Sigmoid colon (tissue), 7 donors: ENCODE data around the gene ACOXL. TPM values are rescaled to one million over a fixed set of nuclear protein-coding genes. Genes with fewer than 3 reads are reported as not detected.

Experiments
- DNase-seq: peaks from one replicate; pipeline ENCODE4 v3.0.0-alpha.2; 2019
- H3K27ac ChIP-seq, 4 donors: fragments of 200-600 bp; sonication (generic); one replicate each; pipeline ENCODE4 v1.5.1; 2016 to 2019; ENCODE audit warnings: mild to moderate bottlenecking in 1 of 4
- H3K27me3 ChIP-seq, 3 donors: fragments of 200-600 bp; sonication (generic); one replicate each; pipeline ENCODE4 v1.5.1; 2019; ENCODE audit warnings: mild to moderate bottlenecking in 1 of 3
- H3K36me3 ChIP-seq, 4 donors: fragments of 200-600 bp; sonication (generic); one replicate each; pipeline ENCODE4 v1.5.1; 2016 to 2019
- H3K4me1 ChIP-seq, 4 donors: fragments of 200-600 bp; sonication (generic); one replicate each; pipeline ENCODE4 v1.5.1; 2017 to 2019
- H3K4me3 ChIP-seq, 4 donors: fragments of 200-600 bp; sonication (generic); one replicate each; pipeline ENCODE4 v1.5.1; 2017 to 2019; ENCODE audit warnings: mild to moderate bottlenecking in 2 of 4, moderate library complexity in 1 of 4
- H3K9me3 ChIP-seq, 4 donors: fragments of 200-600 bp in 3 of 4; sonication (generic) in 3 of 4; one replicate each; pipeline versions ENCODE4 v1.5.1 to v1.6.1; 2013 to 2019
- EP300 ChIP-seq, 4 donors: sonication (generic); formaldehyde crosslinking; IDR thresholded peaks; one replicate each; pipeline ENCODE4 v1.6.1; 2017; ENCODE audit warnings: antibody characterized with exemption in 4 of 4
- POLR2A ChIP-seq, 2 donors: fragments of 450-650 bp; IDR thresholded peaks; one replicate each; pipeline ENCODE4 v1.6.1; 2016; ENCODE audit warnings: antibody characterized with exemption in 2 of 2, mild to moderate bottlenecking in 2 of 2, moderate library complexity in 2 of 2
- POLR2AphosphoS5 ChIP-seq, 4 donors: sonication (generic); formaldehyde crosslinking; IDR thresholded peaks; one replicate each; pipeline ENCODE4 v1.6.1; 2017; ENCODE audit warnings: antibody characterized with exemption in 4 of 4
- WGBS, 2 donors: extraction: QIAGEN DNeasy Blood & Tissue Kit; methylation state at CpG; one replicate each; pipeline ENCODE4 v1.1.7; 2013; 5-methylcytosine and 5-hydroxymethylcytosine counted together
- intact Hi-C: fragments of 100-400 bp; cut with DNase I; formaldehyde crosslinking; loops from one replicate; pipeline ENCODE4 v1.15.1; 2023
- polyA plus RNA-seq, 3 donors: library from polyadenylated mRNA; stranded (reverse); fragments of 200-250 nt; gene quantifications; one replicate each; pipeline ENCODE4 v1.2.3, GENCODE V29; 2013
- total RNA-seq, 4 donors: library from RNA; depleted of rRNA; stranded (reverse); fragments of >200 nt; gene quantifications; one replicate each; pipeline ENCODE4 v1.1.0, GENCODE V29; 2016
- TF ChIP-seq, protein P1 (sequence below), 4 experiments: fragments of 450-650 bp in 3 of 4; fragments of 200-600 bp in 1 of 4; IDR thresholded peaks; one replicate each; pipeline ENCODE4 v1.5.1; 2016 to 2019; ENCODE audit warnings: antibody characterized with exemption in 4 of 4, mild to moderate bottlenecking in 3 of 4, moderate library complexity in 2 of 4
- donor health status: healthy with polysubstance abuse.
- donor health status: Bipolar disorder and iron deficiency.
- donor health status: healthy.

Gene ACOXL
- total and polyA plus RNA-seq, 7 donors = 0.45 TPM; not detected in 6

DNA sequence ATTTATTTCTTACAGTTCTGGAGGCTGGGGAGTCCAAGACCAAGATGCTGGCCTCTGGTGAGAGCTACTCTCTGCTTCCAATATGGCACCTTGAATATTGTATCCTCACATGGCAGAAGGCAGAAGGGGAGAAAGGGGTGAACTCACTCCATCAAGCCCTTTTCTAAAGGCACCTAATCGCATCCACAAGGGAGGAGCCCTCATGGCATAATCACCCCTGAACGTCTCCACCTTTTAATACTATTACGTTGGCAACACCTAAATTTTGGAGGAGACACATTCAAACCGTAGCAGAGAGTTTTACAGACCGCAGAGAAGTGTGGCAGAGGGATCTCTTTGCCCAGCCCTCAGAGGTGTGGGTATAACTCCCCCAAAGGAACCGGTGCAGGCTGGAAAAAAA, 245.8 kb downstream of the ACOXL start:
- no peaks in the 10 kb centered on the region for H3K4me1 ChIP-seq
- no peak for DNase-seq
- H3K27ac ChIP-seq = no peak overlapping the region
- intact Hi-C loops = no loop called here
- TF ChIP-seq POLR2AphosphoS5 (IDR thresholded peaks at IDR 0.05) = no peak
- TF ChIP-seq EP300 (IDR thresholded peaks at IDR 0.05) = no peak
- H3K36me3 ChIP-seq = no peaks in the 10 kb centered on the region
- no peak overlapping the region for H3K4me3 ChIP-seq
- no peaks in the 10 kb centered on the region for H3K9me3 ChIP-seq
- no peaks in the 10 kb centered on the region for H3K27me3 ChIP-seq
- 88 to 90% methylated on average over 6 of the region's 6 CpGs for WGBS, 2 donors

DNA sequence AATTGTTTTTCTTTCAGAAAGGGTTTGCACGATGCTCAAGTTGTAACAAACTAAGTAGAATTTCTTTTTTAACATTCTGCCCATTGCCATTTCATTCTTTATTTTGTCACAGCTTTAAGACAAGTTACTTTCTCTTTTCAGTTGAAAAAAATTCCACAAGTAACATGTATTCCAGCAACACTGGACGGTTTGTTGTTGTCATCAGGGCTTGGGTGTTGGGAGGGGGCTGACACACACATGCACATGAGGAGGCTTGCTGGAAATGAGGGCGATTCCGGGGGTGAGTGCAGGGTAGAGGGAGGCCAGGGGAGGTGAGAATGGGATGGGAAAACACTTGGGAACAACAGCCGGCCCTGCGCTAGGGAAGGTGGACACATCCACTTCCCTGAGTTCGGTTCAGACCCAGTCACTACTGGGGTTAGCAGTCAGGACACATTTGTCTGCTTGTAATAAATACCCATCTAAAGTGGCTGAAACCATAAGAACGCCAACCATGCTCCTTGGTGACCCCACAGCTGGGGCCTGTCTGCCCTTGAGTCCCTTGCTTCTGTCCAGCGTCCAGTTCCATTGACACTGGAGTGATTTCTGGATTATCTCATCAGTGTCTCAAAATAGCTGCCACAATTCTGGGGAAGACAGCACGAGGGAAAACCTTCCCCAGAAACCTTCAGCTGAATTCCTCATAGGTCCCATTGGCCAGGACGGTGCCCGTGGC, 246.5 kb downstream of the ACOXL start:
- WGBS, 2 donors = 83 to 88% methylated on average over 12 of the region's 12 CpGs

DNA sequence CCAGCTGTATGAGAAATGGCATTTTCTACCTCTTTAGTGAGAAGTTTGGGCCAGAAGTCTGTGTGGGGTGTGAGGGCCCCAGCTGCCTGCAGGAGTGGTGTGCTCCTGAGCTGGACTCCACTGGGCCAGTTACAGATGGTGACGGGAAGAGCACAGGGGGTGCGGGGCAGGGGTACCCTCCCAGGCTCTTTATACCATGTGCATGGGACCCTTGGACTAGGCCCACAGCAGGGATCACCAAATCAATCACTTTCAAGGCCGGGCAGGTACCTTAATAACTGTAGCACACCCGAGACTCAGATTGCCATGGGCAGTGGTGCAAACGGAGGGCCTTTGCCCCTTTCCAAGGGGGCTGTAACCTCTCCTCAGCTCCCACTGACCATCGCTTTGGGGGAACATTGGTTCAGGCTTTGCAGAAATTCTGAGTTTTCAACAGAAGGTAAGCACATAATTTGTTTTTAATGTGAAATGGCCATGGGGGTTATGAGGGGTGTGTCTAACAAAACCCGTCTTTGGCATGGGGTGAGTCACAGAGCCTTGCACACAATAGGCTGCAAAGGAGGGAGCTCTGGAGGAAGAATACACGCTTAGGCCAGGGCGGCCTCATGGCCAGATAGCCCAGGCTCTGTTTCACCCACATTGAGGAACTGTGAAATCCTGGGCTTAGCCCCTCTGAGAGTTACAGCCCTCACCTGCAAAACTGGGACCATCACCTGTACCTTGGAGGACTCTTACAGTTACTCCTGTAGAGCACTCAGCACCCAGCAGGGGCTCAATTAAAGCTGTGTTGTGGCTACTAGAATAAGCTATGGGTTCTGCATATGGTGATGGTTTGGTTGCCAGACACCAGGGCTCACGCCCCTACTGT, 247.3 kb downstream of the ACOXL start:
- DNase-seq = no peak
- no peaks in the 10 kb centered on the region for H3K36me3 ChIP-seq
- no peaks in the 10 kb centered on the region for H3K27me3 ChIP-seq
- intact Hi-C loops = no loop called here
- no peak overlapping the region for H3K4me3 ChIP-seq
- WGBS, 2 donors = 91 to 93% methylated on average over 10 of the region's 10 CpGs
- no peaks in the 10 kb centered on the region for H3K4me1 ChIP-seq
- TF ChIP-seq POLR2A (IDR thresholded peaks at IDR 0.05) (no peak), POLR2AphosphoS5 (IDR thresholded peaks at IDR 0.05) (no peak), EP300 (IDR thresholded peaks at IDR 0.05) (no peak)
- TF ChIP-seq, protein P1, sequence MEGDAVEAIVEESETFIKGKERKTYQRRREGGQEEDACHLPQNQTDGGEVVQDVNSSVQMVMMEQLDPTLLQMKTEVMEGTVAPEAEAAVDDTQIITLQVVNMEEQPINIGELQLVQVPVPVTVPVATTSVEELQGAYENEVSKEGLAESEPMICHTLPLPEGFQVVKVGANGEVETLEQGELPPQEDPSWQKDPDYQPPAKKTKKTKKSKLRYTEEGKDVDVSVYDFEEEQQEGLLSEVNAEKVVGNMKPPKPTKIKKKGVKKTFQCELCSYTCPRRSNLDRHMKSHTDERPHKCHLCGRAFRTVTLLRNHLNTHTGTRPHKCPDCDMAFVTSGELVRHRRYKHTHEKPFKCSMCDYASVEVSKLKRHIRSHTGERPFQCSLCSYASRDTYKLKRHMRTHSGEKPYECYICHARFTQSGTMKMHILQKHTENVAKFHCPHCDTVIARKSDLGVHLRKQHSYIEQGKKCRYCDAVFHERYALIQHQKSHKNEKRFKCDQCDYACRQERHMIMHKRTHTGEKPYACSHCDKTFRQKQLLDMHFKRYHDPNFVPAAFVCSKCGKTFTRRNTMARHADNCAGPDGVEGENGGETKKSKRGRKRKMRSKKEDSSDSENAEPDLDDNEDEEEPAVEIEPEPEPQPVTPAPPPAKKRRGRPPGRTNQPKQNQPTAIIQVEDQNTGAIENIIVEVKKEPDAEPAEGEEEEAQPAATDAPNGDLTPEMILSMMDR (IDR thresholded peaks at IDR 0.05) = no peak
- no peaks in the 10 kb centered on the region for H3K9me3 ChIP-seq
- no peak overlapping the region for H3K27ac ChIP-seq

More for the DNA sequence above, 246.5 kb downstream of the ACOXL start:
- Histone ChIP-seq H3K27me3 (no peaks in the 10 kb centered on the region), H3K9me3 (no peaks in the 10 kb centered on the region), H3K27ac (no peak overlapping the region), H3K4me3 (no peak overlapping the region), H3K4me1 (no peaks in the 10 kb centered on the region), H3K36me3 (no peaks in the 10 kb centered on the region)
- no peak for TF ChIP-seq POLR2A (IDR thresholded peaks at IDR 0.05)
- TF ChIP-seq POLR2AphosphoS5 (IDR thresholded peaks at IDR 0.05) = no peak
- no peak for TF ChIP-seq EP300 (IDR thresholded peaks at IDR 0.05)
- DNase-seq = no peak
- intact Hi-C loops = no loop called here

GRCh38 chr2:110980339-110981062, 248.1 kb downstream of the ACOXL start:
- WGBS, 2 donors = 91 to 93% methylated on average over 14 of the region's 14 CpGs
- no peak for DNase-seq
- no peaks in the 10 kb centered on the region for H3K27me3 ChIP-seq
- H3K36me3 ChIP-seq = no peaks in the 10 kb centered on the region
- intact Hi-C loops = no loop called here
- no peak overlapping the region for H3K27ac ChIP-seq
- no peaks in the 10 kb centered on the region for H3K9me3 ChIP-seq
- no peak overlapping the region for H3K4me3 ChIP-seq
- TF ChIP-seq POLR2AphosphoS5 (IDR thresholded peaks at IDR 0.05) (no peak), EP300 (IDR thresholded peaks at IDR 0.05) (no peak), POLR2A (IDR thresholded peaks at IDR 0.05) (no peak)
- TF ChIP-seq, protein P1 (IDR thresholded peaks at IDR 0.05) = no peak
- no peaks in the 10 kb centered on the region for H3K4me1 ChIP-seq

- Histone ChIP-seq H3K4me1 (no peaks in the 10 kb centered on the region), H3K36me3 (no peaks in the 10 kb centered on the region), H3K4me3 (no peak overlapping the region), H3K27me3 (no peaks in the 10 kb centered on the region), H3K27ac (no peak overlapping the region), H3K9me3 (no peaks in the 10 kb centered on the region)
- no peak for DNase-seq
- intact Hi-C loops = no loop called here
- TF ChIP-seq POLR2AphosphoS5 (IDR thresholded peaks at IDR 0.05) (no peak), POLR2A (IDR thresholded peaks at IDR 0.05) (no peak), EP300 (IDR thresholded peaks at IDR 0.05) (no peak)
- TF ChIP-seq, protein P1 (IDR thresholded peaks at IDR 0.05) = no peak
Measured at GRCh38 chr2:110983133-110983532, 250.8 kb downstream of the ACOXL start.
